Activated CD4-positive, alpha-beta memory T cell treated with anti-CD3 and anti-CD28 coated beads, Interleukin-2, amount 10 ng/mL, durations not matched to agents 7 days and 5 days (primary cell): ENCODE data around the gene DCDC2C. TPM values are rescaled to one million over a fixed set of nuclear protein-coding genes. Genes with fewer than 3 reads are reported as not detected.
"Not testable (repeated sequence)": the region's sequence is repeated elsewhere in the genome, so short reads cannot be mapped to it uniquely, and the experiment has no call there.

ENCODE experiments used
- CTCF ChIA-PET: fragments of 350-600 bp; sonication (Branson Sonifier 250); formaldehyde crosslinking; loops from one replicate; lab custom pipeline; 2021; ENCODE audit warnings: antibody characterized with exemption, inconsistent platforms; lab: Charles Lee
- POLR2A ChIA-PET: fragments of 350-600 bp; sonication (Branson Sonifier 250); formaldehyde crosslinking; loops from one replicate; lab custom pipeline; 2021; ENCODE audit warnings: antibody characterized with exemption; lab: Charles Lee
- DNase-seq: peaks from one replicate; pipeline ENCODE4 v3.0.0-alpha.2; 2020
- H3K27ac Mint-ChIP-seq: one replicate; pipeline ENCODE4 v1.8.0; 2021; ENCODE audit warnings: mild to moderate bottlenecking, mixed read lengths
- H3K27me3 Mint-ChIP-seq: one replicate; pipeline ENCODE4 v1.8.0; 2021; ENCODE audit warnings: mixed read lengths
- H3K36me3 Mint-ChIP-seq: one replicate; pipeline ENCODE4 v1.8.0; 2021; ENCODE audit warnings: low read depth, mixed read lengths
- H3K4me1 Mint-ChIP-seq: one replicate; pipeline ENCODE4 v1.8.0; 2021; ENCODE audit warnings: mixed read lengths
- H3K4me3 Mint-ChIP-seq: one replicate; pipeline ENCODE4 v1.8.0; 2021; ENCODE audit warnings: mild to moderate bottlenecking, mixed read lengths
- H3K9me3 Mint-ChIP-seq: one replicate; pipeline ENCODE4 v1.8.0; 2021; ENCODE audit warnings: mixed read lengths
- total RNA-seq, 2 experiments: library from RNA; stranded (reverse); gene quantifications; one replicate each; pipeline ENCODE4 v1.2.3, GENCODE V29; 2021

Gene DCDC2C
- total RNA-seq, 2 experiments from 2014 or later, result not detected

DNA sequence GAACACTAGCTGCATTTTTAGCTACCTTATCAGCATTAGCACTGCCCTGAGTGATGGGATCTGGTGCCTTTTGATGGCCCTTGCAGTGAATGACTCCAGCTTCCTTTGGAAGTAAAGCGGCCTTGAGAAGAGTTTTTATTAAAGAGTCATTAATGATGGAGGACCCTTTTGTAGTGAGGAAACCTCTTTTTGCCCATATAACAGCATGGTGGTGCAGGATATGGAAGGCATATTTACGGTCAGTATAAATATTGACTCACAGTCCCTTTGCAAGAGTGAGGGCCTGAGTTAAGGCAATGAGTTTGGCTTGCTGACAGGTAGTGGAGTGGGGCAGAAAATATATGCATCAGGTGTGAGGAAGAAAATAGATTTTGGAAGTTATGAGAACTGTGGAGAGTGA lies 113.8 kb downstream of the DCDC2C start:
- H3K27ac Mint-ChIP-seq, H3K4me3 Mint-ChIP-seq, H3K9me3 Mint-ChIP-seq, H3K4me1 Mint-ChIP-seq, CTCF ChIA-PET, DNase-seq, POLR2A ChIA-PET, H3K27me3 Mint-ChIP-seq, H3K36me3 Mint-ChIP-seq: not testable (repeated sequence)

DNA sequence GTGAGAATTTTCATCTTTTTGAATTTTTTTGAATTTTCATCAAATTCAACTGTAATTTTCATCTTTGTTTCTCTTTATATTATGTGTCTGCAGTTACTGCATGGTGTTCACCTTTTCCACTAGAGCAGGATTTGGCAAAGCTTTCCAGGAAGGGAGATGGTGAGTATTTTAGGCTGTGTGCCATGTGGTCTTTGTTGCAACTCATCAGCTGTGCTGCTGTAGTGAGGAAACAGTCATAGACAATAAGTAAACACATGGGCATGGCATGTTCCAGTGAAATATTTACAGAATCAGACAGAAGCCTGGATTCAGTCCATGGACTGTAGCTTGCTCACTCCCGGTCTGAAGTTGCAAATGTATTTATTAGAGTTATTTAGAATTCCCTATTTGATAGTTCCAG lies 120.4 kb downstream of the DCDC2C start:
- peaks cover 2% of the 10 kb centered on the region for H3K9me3 Mint-ChIP-seq
- no peaks in the 10 kb centered on the region for H3K27me3 Mint-ChIP-seq
- no peak overlapping the region for H3K4me3 Mint-ChIP-seq
- no peaks in the 10 kb centered on the region for H3K36me3 Mint-ChIP-seq
- DNase-seq, result no peak
- no peaks in the 10 kb centered on the region for H3K4me1 Mint-ChIP-seq
- no peak overlapping the region for H3K27ac Mint-ChIP-seq
- POLR2A ChIA-PET, result no interaction called here
- CTCF ChIA-PET, result no interaction called here

DNA sequence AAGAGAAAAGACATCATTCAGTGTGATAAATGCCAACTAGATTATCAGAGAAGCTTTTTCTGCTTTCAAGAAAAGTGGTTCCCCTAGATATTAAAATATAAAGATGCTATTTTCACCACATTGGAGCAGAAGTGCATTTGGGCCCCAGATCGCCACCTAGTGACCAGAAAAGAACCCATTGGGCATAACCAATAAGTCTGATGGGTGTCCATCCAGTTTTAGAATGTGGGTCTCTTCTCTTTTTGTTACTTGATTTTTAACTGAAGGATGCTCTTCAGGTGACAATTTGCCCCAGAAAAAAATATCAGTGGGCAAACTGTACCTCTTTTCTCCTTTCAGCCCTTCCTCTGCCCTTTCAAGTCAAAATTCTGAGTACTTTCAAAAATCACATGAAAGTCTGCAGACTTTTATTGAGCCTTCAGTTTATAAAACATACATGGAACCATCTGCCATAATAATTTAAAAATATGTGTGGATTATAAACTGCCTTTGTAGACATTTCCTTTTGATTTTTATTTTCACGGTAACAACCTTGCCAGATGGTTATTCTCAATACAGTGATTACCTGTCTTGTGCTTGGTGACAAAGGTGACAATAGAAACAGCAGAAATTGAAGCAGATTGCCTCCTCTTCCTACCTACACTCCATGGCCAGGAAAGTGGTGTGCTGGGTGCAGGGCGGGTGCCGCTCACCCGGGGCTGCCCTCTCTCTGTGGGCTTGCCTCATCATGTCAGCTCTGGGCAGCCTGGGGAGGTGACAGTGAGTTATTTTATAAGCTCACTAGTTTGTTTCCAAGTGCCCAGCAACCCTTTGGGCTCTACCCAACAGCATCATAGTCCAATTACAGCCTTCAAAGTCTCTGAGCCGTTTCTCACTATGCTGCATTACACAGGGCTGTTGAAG lies 124.5 kb downstream of the DCDC2C start:
- H3K9me3 Mint-ChIP-seq, result no peaks in the 10 kb centered on the region
- POLR2A ChIA-PET, result no interaction called here

DNA sequence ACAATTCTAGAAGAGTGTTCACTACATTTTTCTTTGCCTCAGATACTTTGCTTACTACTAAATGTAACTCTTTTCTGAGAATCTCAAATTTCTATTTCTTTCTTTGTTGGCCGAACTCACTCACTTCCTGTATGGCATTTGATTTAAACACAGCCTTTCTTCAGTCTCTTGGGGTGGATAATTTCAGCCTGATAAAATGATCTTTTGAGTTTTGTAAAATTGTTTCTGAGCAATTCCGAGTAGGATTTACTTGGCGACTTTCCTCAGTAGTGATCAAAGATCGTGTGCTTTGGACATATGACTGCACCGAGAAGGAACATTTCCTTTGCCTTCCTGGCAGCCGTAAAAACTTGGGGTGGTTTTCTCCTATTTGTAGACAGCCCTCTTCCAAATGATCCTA lies 127.4 kb downstream of the DCDC2C start:
- H3K27me3 Mint-ChIP-seq, result no peaks in the 10 kb centered on the region
- H3K4me1 Mint-ChIP-seq, result no peaks in the 10 kb centered on the region
- H3K4me3 Mint-ChIP-seq, result no peak overlapping the region
- ChIA-PET CTCF (no interaction called here), POLR2A (no interaction called here)
- DNase-seq, result no peak
- H3K36me3 Mint-ChIP-seq, result no peaks in the 10 kb centered on the region
- no peaks in the 10 kb centered on the region for H3K9me3 Mint-ChIP-seq
- no peak overlapping the region for H3K27ac Mint-ChIP-seq

More for the DNA sequence above, 124.5 kb downstream of the DCDC2C start:
- no peak for DNase-seq
- Mint-ChIP-seq H3K4me3 (no peak overlapping the region), H3K4me1 (no peaks in the 10 kb centered on the region), H3K36me3 (no peaks in the 10 kb centered on the region), H3K27ac (no peak overlapping the region), H3K27me3 (no peaks in the 10 kb centered on the region)
- CTCF ChIA-PET, result interaction anchor here (0.8 to 3.1 kb wide), 3 partner anchors 57 to 136 kb away, joined by 3 to 16 read pairs (median 3); no protein-coding TSS in a partner anchor

DNA sequence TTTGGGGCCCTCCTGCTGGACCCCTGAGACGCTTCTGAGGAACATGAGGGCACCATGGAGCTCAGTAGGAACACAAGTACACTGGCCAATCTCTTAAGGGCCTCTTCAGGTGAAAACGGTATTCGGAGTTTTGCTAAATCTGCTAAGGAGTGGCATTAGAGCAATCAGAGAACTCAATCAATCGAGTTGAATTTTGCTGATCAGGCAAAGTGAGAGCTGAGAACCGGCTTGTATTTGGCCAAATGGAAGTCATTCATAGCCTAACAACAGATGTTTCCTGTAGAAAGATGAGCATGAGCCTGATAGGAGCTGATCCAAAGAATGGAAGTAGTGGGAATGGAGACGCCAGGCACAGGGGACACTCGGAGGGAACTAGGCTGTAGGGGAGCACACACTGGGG lies 133.7 kb downstream of the DCDC2C start:
- Mint-ChIP-seq H3K9me3 (no peaks in the 10 kb centered on the region), H3K27me3 (no peaks in the 10 kb centered on the region), H3K27ac (no peak overlapping the region), H3K36me3 (no peaks in the 10 kb centered on the region), H3K4me1 (no peaks in the 10 kb centered on the region), H3K4me3 (no peak overlapping the region)
- ChIA-PET POLR2A (no interaction called here), CTCF (no interaction called here)
- DNase-seq, result no peak

DNA sequence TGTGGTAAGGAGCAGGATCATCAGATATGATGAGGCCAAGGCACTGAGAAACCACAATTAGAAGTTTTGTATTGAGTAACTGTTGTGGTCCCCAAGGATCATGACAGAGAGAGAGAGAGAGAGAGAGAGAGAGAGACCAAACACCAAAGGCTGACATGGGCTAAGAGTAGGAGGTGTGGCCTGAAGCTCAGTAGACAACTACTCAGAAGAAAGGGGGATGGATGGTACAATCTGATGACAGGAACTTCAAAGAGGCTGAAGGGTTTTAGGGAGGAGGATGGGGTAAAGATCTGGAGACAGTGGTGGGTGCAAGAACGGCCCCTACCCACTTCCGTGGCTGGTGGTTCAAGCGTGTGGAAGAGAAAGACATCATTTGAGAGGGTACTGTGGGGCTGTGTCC lies 135.0 kb downstream of the DCDC2C start:
- no peak for DNase-seq

DNA sequence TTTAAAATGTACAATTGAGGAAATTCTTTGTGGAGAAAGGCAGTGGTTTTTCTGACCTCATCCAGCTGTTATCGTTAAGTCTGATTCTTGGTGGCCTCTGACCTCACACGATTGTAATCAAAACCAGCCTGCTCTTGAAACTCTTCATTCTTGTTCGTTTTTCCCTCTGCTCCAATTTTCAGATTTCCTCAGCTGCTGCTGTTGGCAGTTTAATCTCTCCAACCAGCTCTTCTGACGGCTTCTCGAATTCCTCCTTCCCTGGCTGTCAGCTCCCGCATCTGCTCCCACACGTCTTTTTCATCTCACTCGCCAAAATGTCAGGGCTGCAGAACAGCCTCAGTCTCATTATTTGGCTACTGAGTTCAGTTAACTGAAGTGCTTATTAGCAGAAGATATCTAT lies 136.1 kb downstream of the DCDC2C start:
- Mint-ChIP-seq H3K27ac (no peak overlapping the region), H3K4me3 (no peak overlapping the region), H3K9me3 (peaks cover 4% of the 10 kb centered on the region), H3K36me3 (no peaks in the 10 kb centered on the region), H3K4me1 (no peaks in the 10 kb centered on the region), H3K27me3 (no peaks in the 10 kb centered on the region)
- ChIA-PET CTCF (interaction anchor here (0.5 kb wide), 1 partner anchor 102 kb away, joined by 3 read pairs; no protein-coding TSS in a partner anchor), POLR2A (no interaction called here)
- DNase-seq, result no peak

More for the DNA sequence above, 135.0 kb downstream of the DCDC2C start:
- no peak overlapping the region for H3K27ac Mint-ChIP-seq
- H3K4me3 Mint-ChIP-seq, result no peak overlapping the region
- no peaks in the 10 kb centered on the region for H3K4me1 Mint-ChIP-seq
- no peaks in the 10 kb centered on the region for H3K27me3 Mint-ChIP-seq
- POLR2A ChIA-PET, result no interaction called here
- peaks cover 4% of the 10 kb centered on the region for H3K9me3 Mint-ChIP-seq
- CTCF ChIA-PET, result no interaction called here
- H3K36me3 Mint-ChIP-seq, result no peaks in the 10 kb centered on the region

DNA sequence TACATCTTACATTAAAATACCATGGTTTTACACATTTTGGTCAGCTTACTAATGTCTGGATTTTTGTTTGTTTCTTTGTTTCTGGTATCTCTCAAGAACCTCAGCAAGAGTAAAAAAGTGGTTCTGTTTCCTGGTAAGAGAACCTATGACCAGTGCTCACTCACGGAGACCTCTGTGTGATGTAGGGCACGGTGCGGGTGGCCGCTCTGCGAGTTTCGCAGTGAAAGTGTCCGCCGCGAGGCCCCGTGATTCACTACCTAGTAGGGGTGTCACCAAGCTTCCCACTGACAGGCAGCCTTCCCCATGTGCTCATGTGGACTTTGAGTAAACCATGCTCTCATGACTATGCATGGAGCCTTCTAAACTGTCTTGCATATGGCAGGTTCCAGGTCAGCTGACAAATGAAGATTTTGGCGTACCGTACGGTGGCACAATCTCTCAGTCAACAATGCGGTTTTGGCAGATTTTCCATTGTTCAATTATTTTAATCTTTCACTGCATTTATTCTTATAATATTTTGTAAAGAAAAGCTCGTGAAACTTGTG lies 137.3 kb downstream of the DCDC2C start:
- Mint-ChIP-seq H3K4me1 (no peaks in the 10 kb centered on the region), H3K27ac (no peak overlapping the region), H3K27me3 (no peaks in the 10 kb centered on the region), H3K4me3 (no peak overlapping the region), H3K9me3 (peaks cover 4% of the 10 kb centered on the region), H3K36me3 (no peaks in the 10 kb centered on the region)
- DNase-seq, result no peak
- CTCF ChIA-PET, result no interaction called here
- POLR2A ChIA-PET, result no interaction called here

DNA sequence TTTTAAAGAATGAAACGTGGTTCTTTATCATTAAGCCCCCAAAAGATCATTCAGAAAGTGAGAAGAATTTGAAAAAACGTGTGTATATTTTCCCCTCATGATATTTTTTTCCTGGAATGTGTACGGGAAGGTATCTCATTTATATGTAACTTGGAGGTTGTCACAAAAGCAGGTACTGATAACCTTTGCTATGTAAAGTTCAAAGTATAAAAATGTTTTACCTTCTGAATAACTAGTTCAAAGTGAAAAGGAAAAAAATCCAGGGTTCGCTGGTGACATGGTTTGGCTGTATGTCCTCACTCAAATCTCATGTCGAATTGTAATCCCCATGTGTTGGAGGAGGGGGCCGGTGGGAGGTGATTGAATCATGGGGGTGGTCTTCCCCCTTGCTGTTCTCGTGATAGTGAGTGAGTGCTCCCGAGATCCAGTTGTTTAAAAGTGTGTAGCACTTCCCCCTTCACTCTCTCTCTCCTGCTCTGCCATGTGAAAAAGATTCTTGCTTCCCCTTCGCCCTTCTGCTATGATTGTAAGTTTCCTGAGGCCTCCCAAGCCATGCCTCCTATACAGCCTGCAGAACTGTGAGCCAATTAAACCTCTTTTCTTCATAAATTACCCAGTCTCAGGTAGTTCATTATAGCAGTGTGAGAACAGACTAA lies 144.2 kb downstream of the DCDC2C start:
- Mint-ChIP-seq H3K9me3 (peaks cover 4% of the 10 kb centered on the region), H3K36me3 (no peaks in the 10 kb centered on the region), H3K4me3 (no peak overlapping the region), H3K27me3 (no peaks in the 10 kb centered on the region), H3K4me1 (no peaks in the 10 kb centered on the region), H3K27ac (no peak overlapping the region)
- ChIA-PET CTCF (no interaction called here), POLR2A (no interaction called here)
- no peak for DNase-seq

DNA sequence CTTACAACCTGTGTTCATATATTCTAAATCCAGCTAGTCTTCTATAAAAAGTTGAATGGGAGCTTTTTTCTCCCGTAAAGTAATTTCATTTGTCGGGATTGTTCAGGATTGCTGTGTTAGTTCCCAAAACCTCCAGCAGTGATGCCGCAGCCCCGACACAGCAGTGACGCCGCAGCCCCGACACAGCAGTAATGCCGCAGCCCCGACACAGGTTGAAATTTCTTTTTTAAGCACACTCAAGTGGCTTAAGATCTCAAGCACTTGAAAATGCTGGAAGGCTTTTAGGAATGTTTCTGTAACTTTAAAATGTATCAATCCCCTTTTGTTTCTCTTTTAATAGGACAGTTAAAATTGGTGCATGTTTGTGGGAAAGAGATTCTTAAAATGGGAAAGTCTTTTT lies 145.4 kb downstream of the DCDC2C start:
- DNase-seq, result no peak
- CTCF ChIA-PET, result no interaction called here
- Mint-ChIP-seq H3K9me3 (peaks cover 2% of the 10 kb centered on the region), H3K4me1 (no peaks in the 10 kb centered on the region), H3K4me3 (no peak overlapping the region), H3K27ac (no peak overlapping the region), H3K36me3 (no peaks in the 10 kb centered on the region), H3K27me3 (no peaks in the 10 kb centered on the region)
- POLR2A ChIA-PET, result no interaction called here

DNA sequence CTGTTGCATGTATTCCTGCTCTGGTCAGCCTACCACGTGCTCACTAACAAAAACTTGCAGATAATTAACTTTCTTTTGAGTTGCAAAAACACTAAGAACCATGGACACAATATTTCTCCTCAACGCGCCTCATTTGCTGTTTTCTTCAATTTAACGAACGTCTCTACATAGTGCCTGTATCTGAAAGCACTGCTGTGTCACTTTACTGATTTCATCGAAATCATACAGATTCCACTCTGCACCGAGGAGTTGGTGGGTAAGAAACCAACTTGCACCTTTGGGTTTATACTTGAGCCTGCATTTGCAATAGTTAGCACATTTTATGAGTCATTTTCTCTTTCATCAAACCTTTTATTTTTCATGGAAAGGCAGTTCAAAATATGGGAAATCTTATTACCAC lies 145.8 kb downstream of the DCDC2C start:
- H3K4me1 Mint-ChIP-seq, result no peaks in the 10 kb centered on the region
- peaks cover 2% of the 10 kb centered on the region for H3K9me3 Mint-ChIP-seq
- no peak overlapping the region for H3K4me3 Mint-ChIP-seq
- H3K36me3 Mint-ChIP-seq, result no peaks in the 10 kb centered on the region
- CTCF ChIA-PET, result no interaction called here
- no peaks in the 10 kb centered on the region for H3K27me3 Mint-ChIP-seq
- POLR2A ChIA-PET, result no interaction called here
- no peak for DNase-seq
- H3K27ac Mint-ChIP-seq, result no peak overlapping the region

DNA sequence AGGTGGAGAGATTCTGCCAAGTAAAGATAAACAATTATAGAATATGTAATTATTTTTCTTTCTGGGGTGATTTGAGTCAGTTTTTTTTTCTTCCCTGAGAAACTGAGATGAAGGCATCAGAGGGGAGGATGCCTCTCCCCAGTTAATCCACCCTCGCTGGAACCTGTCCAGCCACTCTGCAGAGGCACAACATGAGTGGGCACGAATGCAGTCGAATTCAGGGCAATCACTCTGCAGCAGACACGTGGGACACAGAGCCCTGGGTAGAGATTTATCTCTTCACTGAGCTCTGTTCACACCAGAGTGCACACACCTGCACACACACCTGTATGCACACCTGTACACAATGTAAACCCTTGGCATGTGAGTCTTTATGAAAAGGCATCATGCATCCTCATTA lies 154.2 kb downstream of the DCDC2C start:
- H3K27ac Mint-ChIP-seq, result no peak overlapping the region
- H3K9me3 Mint-ChIP-seq, result peaks cover 2% of the 10 kb centered on the region
- no peaks in the 10 kb centered on the region for H3K36me3 Mint-ChIP-seq
- no peak for DNase-seq
- no peaks in the 10 kb centered on the region for H3K27me3 Mint-ChIP-seq
- CTCF ChIA-PET, result no interaction called here
- POLR2A ChIA-PET, result no interaction called here
- no peak overlapping the region for H3K4me3 Mint-ChIP-seq
- no peaks in the 10 kb centered on the region for H3K4me1 Mint-ChIP-seq
